T-cell (primary cell): Measurements from ENCODE around the gene LMX1B. TPM values are rescaled to one million over a fixed set of nuclear protein-coding genes. Genes with fewer than 3 reads are reported as not detected.
"Not testable (repeated sequence)": the region's sequence is repeated elsewhere in the genome, so short reads cannot be mapped to it uniquely, and the experiment has no call there.

ENCODE experiments used
- ATAC-seq, 4 experiments: fragments of 200-7000 bp in 3 of 4; fragments of 150-1000 bp in 1 of 4; cut with Tn5 transposase; replicated peaks in 1 of 4; 1 replicate in 3 of 4; 2 replicates in 1 of 4; pipeline ENCODE4 v1.10.0; 2021; ENCODE audit warnings: moderate library complexity in 3 of 4, mild to moderate bottlenecking in 2 of 4, moderate number of reproducible peaks in 1 of 4
- CTCF ChIA-PET, 2 donors: fragments of 300-600 bp; sonication (Branson Sonifier 250); formaldehyde crosslinking; loops; one replicate each; lab custom pipeline; 2022; ENCODE audit warnings: antibody characterized with exemption in 2 of 2; lab: Charles Lee
- POLR2A ChIA-PET, 2 donors: fragments of 300-600 bp; sonication (Branson Sonifier 250); formaldehyde crosslinking; loops; one replicate each; lab custom pipeline; 2022; ENCODE audit warnings: antibody characterized with exemption in 2 of 2; lab: Charles Lee
- DNase-seq, 35 experiments: peaks; one replicate each; pipeline versions ENCODE4 v3.0.0 to v3.0.0-alpha.2; 2013 to 2023
- H3K27ac ChIP-seq: one replicate; pipeline ENCODE4 v1.5.1; 2013; ENCODE audit warnings: low read length
- H3K27me3 ChIP-seq, 2 experiments: replicated peaks in 1 of 2; 1 replicate in 1 of 2; 2 replicates in 1 of 2; pipeline versions ENCODE4 v1.6.1 to v1.7.0; 2013; ENCODE audit warnings: low read length in 1 of 2, mixed read lengths in 1 of 2; ENCODE audit not compliant: control insufficient read depth in 2 of 2, insufficient read depth in 2 of 2; ENCODE audit errors: extremely low read depth in 1 of 2
- H3K36me3 ChIP-seq, 2 donors: 1 replicate in 1 of 2; 2 replicates in 1 of 2; pipeline versions ENCODE4 v1.6.1 to v1.7.0; 2013; ENCODE audit warnings: low read length in 1 of 2; ENCODE audit not compliant: control insufficient read depth in 2 of 2, insufficient read depth in 1 of 2; ENCODE audit errors: extremely low read depth in 1 of 2
- H3K4me1 ChIP-seq, 2 experiments: 1 replicate in 1 of 2; 2 replicates in 1 of 2; pipeline versions ENCODE4 v1.6.1 to v1.7.0; 2013; ENCODE audit warnings: low read length in 2 of 2, mixed read lengths in 1 of 2; ENCODE audit not compliant: insufficient read depth in 2 of 2, control insufficient read depth in 1 of 2; ENCODE audit errors: extremely low read depth in 1 of 2
- H3K4me3 ChIP-seq, 2 donors: 1 replicate in 1 of 2; 2 replicates in 1 of 2; pipeline versions ENCODE4 v1.5.1 to v1.7.0; 2013; ENCODE audit warnings: mild to moderate bottlenecking in 2 of 2, low read length in 1 of 2, moderate library complexity in 1 of 2; ENCODE audit not compliant: control insufficient read depth in 1 of 2; ENCODE audit errors: extremely low read depth in 1 of 2
- H3K9me3 ChIP-seq: 2 replicates; pipeline ENCODE4 v1.7.0; 2013
- H3K27ac Mint-ChIP-seq, 2 donors: one replicate each; pipeline ENCODE4 v1.8.0; 2020 to 2021; ENCODE audit warnings: mild to moderate bottlenecking in 2 of 2, mixed read lengths in 2 of 2
- H3K27me3 Mint-ChIP-seq, 2 donors: one replicate each; pipeline ENCODE4 v1.8.0; 2021 to 2022; ENCODE audit warnings: mixed read lengths in 2 of 2
- H3K36me3 Mint-ChIP-seq: one replicate; pipeline ENCODE4 v1.8.0; 2021; ENCODE audit warnings: mixed read lengths
- H3K4me1 Mint-ChIP-seq, 3 donors: one replicate each; pipeline ENCODE4 v1.8.0; 2020 to 2022; ENCODE audit warnings: mixed read lengths in 3 of 3, mild to moderate bottlenecking in 1 of 3
- H3K4me3 Mint-ChIP-seq, 3 donors: one replicate each; pipeline ENCODE4 v1.8.0; 2020 to 2022; ENCODE audit warnings: mild to moderate bottlenecking in 3 of 3, mixed read lengths in 3 of 3, moderate library complexity in 3 of 3
- H3K9me3 Mint-ChIP-seq, 3 donors: one replicate each; pipeline ENCODE4 v1.8.0; 2020 to 2022; ENCODE audit warnings: mixed read lengths in 3 of 3
- WGBS: methylation state at CpG from one replicate; pipeline ENCODE4 v1.1.5; 2013; ENCODE audit warnings: missing lambda C conversion rate; ENCODE audit not compliant: insufficient coverage; 5-methylcytosine and 5-hydroxymethylcytosine counted together
- total RNA-seq, 35 experiments: library from RNA in 6 of 35; stranded (reverse) in 6 of 35; fragments of 120-200 nt in 1 of 35; gene quantifications; one replicate each; pipeline versions ENCODE4 v1.2.1 to v1.2.4 and lab custom pipeline; 2013 to 2026

LMX1B gene
- total RNA-seq, 5 donors from 2014 or later (not counting 1 experiment from before 2014, with no cell fraction given) = not detected

GRCh38 chr9:126707083-126707482 is 93.4 kb downstream of the LMX1B start:
- Histone ChIP-seq H3K27ac (no peak overlapping the region), H3K4me1 (peaks cover 0 to 21% of the 10 kb centered on the region in 2 experiments), H3K27me3 (peaks cover 0 to 37% of the 10 kb centered on the region in 2 experiments), H3K36me3 (no peaks in the 10 kb centered on the region), H3K4me3 (no peak overlapping the region), H3K9me3 (no peaks in the 10 kb centered on the region)
- Mint-ChIP-seq H3K36me3 (no peaks in the 10 kb centered on the region), H3K4me3 (no peak overlapping the region), H3K9me3 (no peaks in the 10 kb centered on the region), H3K4me1 (peaks cover 17 to 19% (median 18%) of the 10 kb centered on the region in 3 donors), H3K27me3 (peaks cover 6 to 31% of the 10 kb centered on the region in 2 donors), H3K27ac (no peak overlapping the region)
- ChIA-PET POLR2A (interaction anchor here in 1 of 2 donors (0.6 to 1.1 kb wide), 2 partner anchors 16 to 25 kb away, joined by 3 to 8 read pairs; no protein-coding TSS in a partner anchor), CTCF (interaction anchor here (0.6 to 4.7 kb wide), 20 partner anchors 8 to 110 kb away, joined by 3 to 94 read pairs (median 4); partner anchors contain the start of gene ZBTB43 (in 1 of the 2))
- 100% methylated on average over 1 of the region's 4 CpGs for WGBS
- DNase-seq (no peak), ATAC-seq (no peak)

- H3K4me3 ChIP-seq, H3K27ac ChIP-seq, H3K36me3 Mint-ChIP-seq, H3K27ac Mint-ChIP-seq, H3K9me3 Mint-ChIP-seq, H3K4me3 Mint-ChIP-seq, H3K36me3 ChIP-seq, H3K9me3 ChIP-seq, ATAC-seq, POLR2A ChIA-PET: not testable (repeated sequence)
- Mint-ChIP-seq H3K4me1 (peaks cover 17 to 19% (median 18%) of the 10 kb centered on the region in 3 donors), H3K27me3 (peaks cover 6 to 26% of the 10 kb centered on the region in 2 donors)
- WGBS = 100% methylated on average over 1 of the region's 10 CpGs
- peak in 2 of 35 experiments; percentile 9 to 23 for DNase-seq
- Histone ChIP-seq H3K27me3 (peaks cover 0 to 30% of the 10 kb centered on the region in 2 experiments), H3K4me1 (peaks cover 0 to 21% of the 10 kb centered on the region in 2 experiments)
- CTCF ChIA-PET = interaction anchor here (0.7 to 4.7 kb wide), 6 partner anchors 12 to 74 kb away, joined by 3 to 94 read pairs (median 18); no protein-coding TSS in a partner anchor
These were observed 94.0 kb downstream of the LMX1B start for GRCh38 chr9:126707712-126708111.

GRCh38 chr9:126708178-126708577 is 94.5 kb downstream of the LMX1B start:
- Mint-ChIP-seq H3K4me3 (no peak overlapping the region), H3K9me3 (no peaks in the 10 kb centered on the region), H3K4me1 (peaks cover 17 to 19% (median 18%) of the 10 kb centered on the region in 3 donors), H3K27ac (no peak overlapping the region), H3K36me3 (no peaks in the 10 kb centered on the region), H3K27me3 (peaks cover 6 to 21% of the 10 kb centered on the region in 2 donors)
- WGBS = 86% methylated on average over 4 of the region's 4 CpGs
- H3K36me3 ChIP-seq = no peaks in the 10 kb centered on the region
- peaks cover 0 to 21% of the 10 kb centered on the region in 2 experiments for H3K4me1 ChIP-seq
- no peak overlapping the region for H3K27ac ChIP-seq
- ATAC-seq (no peak), DNase-seq (peak in 2 of 35 experiments; percentile 8 to 9)
- ChIA-PET CTCF (interaction anchor here (2.9 to 4.7 kb wide), 2 partner anchors 12 to 73 kb away, joined by 29 to 56 read pairs; no protein-coding TSS in a partner anchor), POLR2A (interaction anchor here in 1 of 2 donors (0.6 kb wide), 1 partner anchor 188 kb away, joined by 3 read pairs; no protein-coding TSS in a partner anchor)
- no peak overlapping the region for H3K4me3 ChIP-seq
- peaks cover 0 to 26% of the 10 kb centered on the region in 2 experiments for H3K27me3 ChIP-seq
- H3K9me3 ChIP-seq = no peaks in the 10 kb centered on the region

- Histone ChIP-seq H3K4me3 (no peak overlapping the region), H3K36me3 (no peaks in the 10 kb centered on the region), H3K27ac (no peak overlapping the region), H3K9me3 (no peaks in the 10 kb centered on the region), H3K27me3 (peaks cover 0 to 24% of the 10 kb centered on the region in 2 experiments), H3K4me1 (peaks cover 0 to 21% of the 10 kb centered on the region in 2 experiments)
- DNase-seq (no peak), ATAC-seq (no peak)
- Mint-ChIP-seq H3K9me3 (no peaks in the 10 kb centered on the region), H3K36me3 (no peaks in the 10 kb centered on the region), H3K4me1 (peaks cover 17 to 19% (median 18%) of the 10 kb centered on the region in 3 donors), H3K27ac (no peak overlapping the region), H3K27me3 (peaks cover 6 to 14% of the 10 kb centered on the region in 2 donors), H3K4me3 (no peak overlapping the region)
- ChIA-PET CTCF (interaction anchor here (0.8 to 2.6 kb wide), 3 partner anchors 72 to 91 kb away, joined by 3 to 18 read pairs (median 16); no protein-coding TSS in a partner anchor), POLR2A (no interaction called here)
- 100% methylated on average over 1 of the region's 3 CpGs for WGBS
These were observed 95.5 kb downstream of the LMX1B start for GRCh38 chr9:126709241-126709640.

GRCh38 chr9:126715382-126715781 is 101.7 kb downstream of the LMX1B start:
- ChIA-PET CTCF (interaction anchor here in 1 of 2 donors (0.7 to 1.4 kb wide), 2 partner anchors 9 to 22 kb away, joined by 3 to 6 read pairs; no protein-coding TSS in a partner anchor), POLR2A (interaction anchor here in 1 of 2 donors (0.6 kb wide), 1 partner anchor 9 kb away, joined by 7 read pairs; no protein-coding TSS in a partner anchor)
- Mint-ChIP-seq H3K27me3 (peaks cover 0 to 2% of the 10 kb centered on the region in 2 donors), H3K9me3 (no peaks in the 10 kb centered on the region), H3K27ac (no peak overlapping the region), H3K4me3 (no peak overlapping the region), H3K36me3 (no peaks in the 10 kb centered on the region), H3K4me1 (peaks cover 14 to 27% (median 23%) of the 10 kb centered on the region in 3 donors)
- no peaks in the 10 kb centered on the region for H3K36me3 ChIP-seq
- H3K27me3 ChIP-seq = peaks cover 0 to 10% of the 10 kb centered on the region in 2 experiments
- no peaks in the 10 kb centered on the region for H3K9me3 ChIP-seq
- DNase-seq = no peak
- H3K27ac ChIP-seq = no peak overlapping the region
- no peak overlapping the region for H3K4me3 ChIP-seq
- peaks cover 9 to 19% of the 10 kb centered on the region in 2 experiments for H3K4me1 ChIP-seq
- ATAC-seq = no peak

GRCh38 chr9:126717441-126717840 is 103.7 kb downstream of the LMX1B start:
- DNase-seq, CTCF ChIA-PET, H3K4me3 ChIP-seq, ATAC-seq, H3K4me3 Mint-ChIP-seq, H3K27ac ChIP-seq, H3K9me3 Mint-ChIP-seq, H3K36me3 ChIP-seq, H3K9me3 ChIP-seq, H3K27me3 Mint-ChIP-seq, H3K27me3 ChIP-seq, POLR2A ChIA-PET, H3K36me3 Mint-ChIP-seq, H3K27ac Mint-ChIP-seq: not testable (repeated sequence)
- no CpG with 5 or more reads among the region's 5 CpGs for WGBS
- H3K4me1 Mint-ChIP-seq = peaks cover 31 to 46% (median 41%) of the 10 kb centered on the region in 3 donors
- H3K4me1 ChIP-seq = peaks cover 27 to 40% of the 10 kb centered on the region in 2 experiments
